NCI-H2196 treated with DMSO at 0.1 percent for 48 hours (cell line): ENCODE data around the gene LAMA5.

Experiments
- DNase-seq: peaks from one replicate; lab custom pipeline; 2025; ENCODE audit not compliant: unreplicated experiment; lab: John Stamatoyannopoulos, UW

Gene LAMA5

GRCh38 chr20:62404112-62404665 is 37.1 kb upstream of the LAMA5 start:
- no peak for DNase-seq

GRCh38 chr20:62403331-62403730 is 36.2 kb upstream of the LAMA5 start:
- no peak for DNase-seq

GRCh38 chr20:62402456-62403150 is 35.5 kb upstream of the LAMA5 start:
- no peak for DNase-seq

- no peak for DNase-seq
These were observed 34.2 kb upstream of the LAMA5 start for GRCh38 chr20:62401331-62401779.

GRCh38 chr20:62400541-62400940 is 33.4 kb upstream of the LAMA5 start:
- no peak for DNase-seq

- DNase-seq = peak; percentile 44
These were observed 32.9 kb upstream of the LAMA5 start for GRCh38 chr20:62400021-62400420.

GRCh38 chr20:62398120-62398821 is 31.2 kb upstream of the LAMA5 start:
- no peak for DNase-seq

- DNase-seq = no peak
These were observed 29.5 kb upstream of the LAMA5 start for GRCh38 chr20:62396367-62397239.

GRCh38 chr20:62395311-62396242 is 28.5 kb upstream of the LAMA5 start:
- no peak for DNase-seq

GRCh38 chr20:62394248-62395245 is 27.4 kb upstream of the LAMA5 start:
- DNase-seq = no peak

GRCh38 chr20:62393830-62394229 is 26.7 kb upstream of the LAMA5 start:
- DNase-seq = no peak

- no peak for DNase-seq
These were observed 26.2 kb upstream of the LAMA5 start for GRCh38 chr20:62393335-62393665.

- DNase-seq = no peak
These were observed 25.7 kb upstream of the LAMA5 start for GRCh38 chr20:62392621-62393334.

GRCh38 chr20:62392077-62392418 is 24.9 kb upstream of the LAMA5 start:
- no peak for DNase-seq

GRCh38 chr20:62391165-62392076 is 24.3 kb upstream of the LAMA5 start:
- no peak for DNase-seq

GRCh38 chr20:62390317-62391164 is 23.4 kb upstream of the LAMA5 start:
- no peak for DNase-seq

GRCh38 chr20:62389601-62390087 is 22.5 kb upstream of the LAMA5 start:
- DNase-seq = no peak
